Measurements from ENCODE around the gene GFER. TPM values are rescaled to one million over a fixed set of nuclear protein-coding genes. Genes with fewer than 3 reads are reported as not detected.

The GFER gene
- total RNA-seq, 2 experiments from 2014 or later: 33.5 to 33.9 TPM

- no peak for TF ChIP-seq CTCF (IDR thresholded peaks at IDR 0.05)
- Mint-ChIP-seq H3K27me3 (peaks cover 26% of the 10 kb centered on the region), H3K4me3 (no peak overlapping the region), H3K9me3 (no peaks in the 10 kb centered on the region), H3K4me1 (ENCODE audit: low read depth) (peaks cover 16% of the 10 kb centered on the region), H3K36me3 (ENCODE audit: low read depth) (peaks cover 37% of the 10 kb centered on the region), H3K27ac (no peak overlapping the region)
- ChIA-PET POLR2A (interaction anchor here (1.1 to 29.2 kb wide), 3 partner anchors 10 to 18 kb away, joined by 3 to 505 read pairs (median 20); partner anchors contain the start of genes NDUFB10, RNF151, RPS2 and TBL3), CTCF (no interaction called here)
- DNase-seq: no peak
- intact Hi-C loops (cut with micrococcal nuclease): no loop called here
- no peak for ATAC-seq
Observed at GRCh38 chr16:1977875-1978268, 6.1 kb upstream of the GFER start.

GRCh38 chr16:1978476-1979120 is 5.4 kb upstream of the GFER start:
- no peak for DNase-seq
- peaks cover 15% of the 10 kb centered on the region for H3K4me1 Mint-ChIP-seq (ENCODE audit: low read depth)
- peaks cover 29% of the 10 kb centered on the region for H3K27me3 Mint-ChIP-seq
- ChIA-PET CTCF (no interaction called here), POLR2A (interaction anchor here (0.7 to 29.2 kb wide), 4 partner anchors 9 to 17 kb away, joined by 3 to 505 read pairs (median 12); partner anchors contain the start of genes NDUFB10, RNF151, RPS2 and TBL3)
- no peak overlapping the region for H3K4me3 Mint-ChIP-seq
- no peaks in the 10 kb centered on the region for H3K9me3 Mint-ChIP-seq
- H3K27ac Mint-ChIP-seq: no peak overlapping the region
- peaks cover 34% of the 10 kb centered on the region for H3K36me3 Mint-ChIP-seq (ENCODE audit: low read depth)
- intact Hi-C loops (cut with micrococcal nuclease): no loop called here
- TF ChIP-seq CTCF (IDR thresholded peaks at IDR 0.05): no peak
- no peak for ATAC-seq

- Mint-ChIP-seq H3K4me1 (ENCODE audit: low read depth) (peaks cover 13% of the 10 kb centered on the region), H3K27ac (no peak overlapping the region), H3K4me3 (no peak overlapping the region), H3K27me3 (peaks cover 29% of the 10 kb centered on the region), H3K9me3 (no peaks in the 10 kb centered on the region), H3K36me3 (ENCODE audit: low read depth) (peaks cover 28% of the 10 kb centered on the region)
- ATAC-seq (no peak), DNase-seq (peak; percentile 52)
- no peak for TF ChIP-seq CTCF (IDR thresholded peaks at IDR 0.05)
- intact Hi-C loops (cut with micrococcal nuclease): no loop called here
- ChIA-PET POLR2A (interaction anchor here (2.4 to 29.2 kb wide), 4 partner anchors 11 to 175 kb away, joined by 8 to 505 read pairs (median 14); partner anchors contain the start of genes NDUFB10, RNF151, RPS2 and SYNGR3), CTCF (no interaction called here)
Observed at GRCh38 chr16:1979271-1980029, 4.5 kb upstream of the GFER start.

GRCh38 chr16:1980030-1980769 is 3.8 kb upstream of the GFER start:
- Mint-ChIP-seq H3K4me3 (no peak overlapping the region), H3K27ac (no peak overlapping the region), H3K36me3 (ENCODE audit: low read depth) (peaks cover 22% of the 10 kb centered on the region), H3K4me1 (ENCODE audit: low read depth) (peaks cover 18% of the 10 kb centered on the region), H3K27me3 (peaks cover 29% of the 10 kb centered on the region), H3K9me3 (no peaks in the 10 kb centered on the region)
- no peak for TF ChIP-seq CTCF (IDR thresholded peaks at IDR 0.05)
- CTCF ChIA-PET: interaction anchor here (1.0 kb wide), 1 partner anchor 24 kb away, joined by 3 read pairs; no protein-coding TSS in a partner anchor
- POLR2A ChIA-PET: interaction anchor here (1.1 to 29.2 kb wide), 6 partner anchors 10 to 175 kb away, joined by 3 to 505 read pairs (median 11); partner anchors contain the start of genes FAHD1, HAGH, NDUFB10 and RNF151
- DNase-seq: peak; percentile 31
- intact Hi-C loops (cut with micrococcal nuclease): no loop called here
- no peak for ATAC-seq
